ENCODE measurements around the gene MPST. TPM values are rescaled to one million over a fixed set of nuclear protein-coding genes. Genes with fewer than 3 reads are reported as not detected.

Gene MPST
- total RNA-seq (2021; ENCODE audit: unreplicated experiment) (68.6 TPM), Bru-seq, nascent RNA (percentile 73 among the genes with signal in this experiment), BruChase-seq, experiment 1, labeled RNA remaining after a 6-hour chase (percentile 65 among the genes with signal in this experiment), BruChase-seq, experiment 2, labeled RNA remaining after a 2-hour chase (percentile 72 among the genes with signal in this experiment)
- polyA plus RNA-seq (2012), result 65.4 and 69.3 TPM in 2 replicates
- long read RNA-seq, transcript MPST-206 (3 exons, 1,331 nt), result major isoform, 73 of 188 reads
- long read RNA-seq, transcript MPST-201 (4 exons, 1,504 nt), result minor isoform, 5 of 188 reads
- long read RNA-seq, transcript MPST-205 (4 exons, 1,453 nt), result minor isoform, 5 of 188 reads
- long read RNA-seq, transcript MPST-203 (3 exons, 1,345 nt), result minor isoform, 30 of 188 reads
- long read RNA-seq, partial matches to known transcripts, result 37 of 188 reads
- long read RNA-seq, other reads (novel, unspliced or antisense), result 36 of 188 reads

GRCh38 chr22:37019309-37020191, at the start of gene MPST, which contains the start of gene TST:
MPST (plus strand) TSS chr22:37019742; CDS start chr22:37019837, 95 bp downstream.
TST (minus strand) TSS chr22:37019447; CDS start chr22:37018732, 715 bp downstream.
- H3K4me3 ChIP-seq (replicated peaks in 1 of 2; ENCODE audit: low read depth in 1 of 2, low read length in 2 of 2), result peak within 1 kb of the TSS; percentile 77 to 79
- RAD21 ChIA-PET (ENCODE audit: low non-redundant PET in 1 of 2, low total read pairs in 2 of 2, uncharacterized antibody in 2 of 2, unreplicated experiment in 2 of 2), result no interaction called here
- ATAC-seq (peak; percentile 88), DNase-seq (ENCODE audit: low read depth, low spot score) (no peak)
- no peaks in the 10 kb centered on the region for H3K9me3 ChIP-seq (ENCODE audit: control insufficient read depth in 1 of 2, insufficient read depth in 1 of 2, low read depth in 1 of 2, low read length in 2 of 2)
- no peaks in the 10 kb centered on the region for H3K27me3 ChIP-seq (ENCODE audit: insufficient read depth, low read length)
- H2AFZ ChIP-seq (ENCODE audit: low read depth, low read length, poor library complexity, severe bottlenecking), result peak within 1 kb of the TSS; percentile 11
- no peaks in the 10 kb centered on the region for H3K9me2 ChIP-seq (ENCODE audit: insufficient read depth)
- no TSS peak for BruUV-seq (replicated peaks)
- POLR2A ChIA-PET, result interaction anchor here (0.8 to 1.6 kb wide), 4 partner anchors 10 to 490 kb away, joined by 3 to 6 read pairs (median 3); no protein-coding TSS in a partner anchor
- H3K79me2 ChIP-seq (ENCODE audit: insufficient read depth, low read length), result peaks cover 8% of the 10 kb centered on the region; the same call in 1 of the 2 replicates
- H4K20me1 ChIP-seq (ENCODE audit: insufficient read depth), result no peaks in the 10 kb centered on the region
- H3K9ac ChIP-seq (ENCODE audit: low read length), result peak within 1 kb of the TSS; percentile 88
- no peaks in the 10 kb centered on the region for H3K36me3 ChIP-seq (ENCODE audit: control insufficient read depth in 1 of 2, insufficient read depth in 2 of 2, low read length in 2 of 2)
- H3K4me2 ChIP-seq (ENCODE audit: low read length), result peak within 1 kb of the TSS; percentile 93
- CTCF ChIA-PET, result interaction anchor here (0.5 to 1.4 kb wide), 5 partner anchors 11 to 243 kb away, joined by 3 to 7 read pairs (median 3); partner anchors contain the start of gene IFT27
- H3K27ac ChIP-seq (ENCODE audit: low read depth, low read length), result peak within 1 kb of the TSS; percentile 95
- intact Hi-C loops (cut with micrococcal nuclease), result no loop called here
- H3K4me1 ChIP-seq (ENCODE audit: control insufficient read depth in 1 of 2, insufficient read depth in 2 of 2, low read length in 2 of 2), result peaks cover 14 to 28% of the 10 kb centered on the region in 2 experiments; a peak in 3 of 4 replicates
- peak; percentile 80 for TF ChIP-seq POLR2AphosphoS5 (IDR thresholded peaks at IDR 0.05; ENCODE audit: low read depth, low read length)
- TF ChIP-seq SIN3A (IDR thresholded peaks at IDR 0.05; ENCODE audit: low read depth), result 0 out of 2 replicates have a peak, but pooled peaks have one; percentile 18
- no peak; the same call in none of the 2 replicates for TF ChIP-seq ZFX (IDR thresholded peaks at IDR 0.05)
- peak; percentile 65 for TF ChIP-seq TCF7L2 (IDR thresholded peaks at IDR 0.05; ENCODE audit: borderline replicate concordance, extremely low read depth, insufficient read depth, insufficient read length)
- TF ChIP-seq FOSL1 (IDR thresholded peaks at IDR 0.05; ENCODE audit: low read depth), result no peak
- TF ChIP-seq ZNF274 (IDR thresholded peaks at IDR 0.05; ENCODE audit: low read depth, low read length), result no peak
- TF ChIP-seq EZH2phosphoT487 (IDR thresholded peaks at IDR 0.05; ENCODE audit: borderline replicate concordance), result no peak
- no peak for TF ChIP-seq CEBPB (IDR thresholded peaks at IDR 0.05; ENCODE audit: low read depth)
- peak; percentile 40 for TF ChIP-seq MAX (IDR thresholded peaks at IDR 0.05)
- peak; percentile 65 for TF ChIP-seq POLR2A (IDR thresholded peaks at IDR 0.05; ENCODE audit: borderline replicate concordance, extremely low read depth, insufficient read depth, insufficient read length)
- no peak for TF ChIP-seq ZBTB33 (IDR thresholded peaks at IDR 0.05; ENCODE audit: extremely low read depth, insufficient replicate concordance, low read length)
- no peak for TF ChIP-seq JUND (IDR thresholded peaks at IDR 0.05)
- TF ChIP-seq EZH2 (IDR thresholded peaks at IDR 0.05), result no peak
- no peak for TF ChIP-seq RAD21 (IDR thresholded peaks at IDR 0.05; ENCODE audit: low read depth)
- TF ChIP-seq ELF1 (IDR thresholded peaks at IDR 0.05; ENCODE audit: borderline replicate concordance, low read depth), result no peak
- 0 out of 6 replicates have a peak, but pooled peaks of 1 of the 3 experiments have one; percentile 8 for TF ChIP-seq CTCF (IDR thresholded peaks at IDR 0.05 in 2 of 3, conservative IDR thresholded peaks at IDR 0.05 in 1 of 3; ENCODE audit: borderline replicate concordance in 1 of 3, insufficient read depth in 1 of 3, low read depth in 2 of 3, low read length in 2 of 3)
- no peak for TF ChIP-seq EGR1 (IDR thresholded peaks at IDR 0.05; ENCODE audit: low read depth)
- TF ChIP-seq YY1 (IDR thresholded peaks at IDR 0.05; ENCODE audit: extremely low read depth, insufficient replicate concordance, low read depth, low read length), result peak; percentile 4
- TF ChIP-seq CBX3 (IDR thresholded peaks at IDR 0.05; ENCODE audit: low read depth), result no peak
